ENCODE measurements around the gene CENPK. TPM values are rescaled to one million over a fixed set of nuclear protein-coding genes. Genes with fewer than 3 reads are reported as not detected.
A peak's percentile ranks its signal among the peaks of the same experiment; 100 is the strongest.

CENPK gene
- total and polyA plus RNA-seq, 9 of the 15 experiments (the other 6 are each of a cell fraction or from before 2014, with no cell fraction given) = 30.8 to 134 (median 69.0) TPM

DNA sequence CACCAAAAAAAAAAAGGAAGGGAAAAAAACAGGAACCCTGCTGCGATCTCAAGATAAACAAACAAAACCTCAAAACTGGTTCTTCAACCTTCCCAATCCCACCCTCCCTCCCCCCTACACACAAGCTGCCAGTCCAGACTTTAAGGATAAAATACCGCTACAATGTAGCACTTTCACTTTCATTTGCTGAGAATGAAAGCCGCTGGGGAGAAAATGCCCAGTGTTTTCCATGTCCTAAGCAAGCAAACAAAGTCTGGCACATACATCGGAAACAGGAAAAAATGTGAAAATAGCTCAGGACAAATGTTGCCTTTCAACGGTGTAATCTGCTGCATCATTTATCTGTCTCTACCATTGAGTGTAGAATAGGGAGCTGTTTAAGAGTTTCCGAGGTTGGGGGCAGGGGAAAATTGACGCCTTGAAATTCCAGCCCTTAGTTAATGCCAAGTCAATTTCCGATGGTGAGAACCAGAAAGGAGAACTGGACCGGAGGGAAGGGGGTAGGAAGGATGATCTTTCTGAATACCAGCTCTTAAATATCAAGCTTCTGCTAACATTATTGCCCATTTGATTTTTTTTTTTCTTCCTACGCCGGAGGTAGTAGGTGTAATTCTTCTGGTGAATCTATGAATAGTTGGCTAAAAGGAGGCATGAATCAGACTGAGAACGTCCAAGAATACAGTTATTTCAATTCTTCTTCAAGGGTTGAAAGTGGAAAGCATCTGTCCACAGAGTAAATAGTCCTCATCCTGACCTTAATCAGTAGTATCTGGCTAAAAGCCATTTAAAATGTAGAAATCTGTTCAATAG, 80.0 kb downstream of the CENPK start (continued):
- TF ChIP-seq, protein P1, sequence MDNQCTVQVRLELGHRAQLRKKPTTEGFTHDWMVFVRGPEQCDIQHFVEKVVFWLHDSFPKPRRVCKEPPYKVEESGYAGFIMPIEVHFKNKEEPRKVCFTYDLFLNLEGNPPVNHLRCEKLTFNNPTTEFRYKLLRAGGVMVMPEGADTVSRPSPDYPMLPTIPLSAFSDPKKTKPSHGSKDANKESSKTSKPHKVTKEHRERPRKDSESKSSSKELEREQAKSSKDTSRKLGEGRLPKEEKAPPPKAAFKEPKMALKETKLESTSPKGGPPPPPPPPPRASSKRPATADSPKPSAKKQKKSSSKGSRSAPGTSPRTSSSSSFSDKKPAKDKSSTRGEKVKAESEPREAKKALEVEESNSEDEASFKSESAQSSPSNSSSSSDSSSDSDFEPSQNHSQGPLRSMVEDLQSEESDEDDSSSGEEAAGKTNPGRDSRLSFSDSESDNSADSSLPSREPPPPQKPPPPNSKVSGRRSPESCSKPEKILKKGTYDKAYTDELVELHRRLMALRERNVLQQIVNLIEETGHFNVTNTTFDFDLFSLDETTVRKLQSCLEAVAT (IDR thresholded peaks at IDR 0.05) = peak in 1 of 2 experiments; percentile 72; a peak in 2 of 4 replicates
- TF ChIP-seq GATA2 (CRISPR knock-in tag; IDR thresholded peaks at IDR 0.05) (no peak), ZNF586 (CRISPR knock-in tag; conservative IDR thresholded peaks at IDR 0.05) (no peak), ZBTB1 (CRISPR knock-in tag; IDR thresholded peaks at IDR 0.05; ENCODE audit: borderline replicate concordance, low read depth) (no peak), BCOR (IDR thresholded peaks at IDR 0.05) (no peak), ZNF41 (CRISPR knock-in tag; conservative IDR thresholded peaks at IDR 0.05) (no peak), MBD2 (IDR thresholded peaks at IDR 0.05; ENCODE audit: borderline replicate concordance, low read depth) (no peak), YY1 (IDR thresholded peaks at IDR 0.05; ENCODE audit: borderline replicate concordance in 1 of 3, control insufficient read depth in 1 of 3, extremely low read depth in 1 of 3, insufficient read depth in 3 of 3, insufficient read length in 1 of 3, insufficient replicate concordance in 2 of 3, low read depth in 1 of 3, low read length in 2 of 3) (no peak), SETDB1 (IDR thresholded peaks at IDR 0.05; ENCODE audit: low read length) (no peak), TCF7L2 (IDR thresholded peaks at IDR 0.05; ENCODE audit: low read depth, low read length) (no peak), RCOR1 (IDR thresholded peaks at IDR 0.05; ENCODE audit: borderline replicate concordance in 1 of 2, low read depth in 2 of 2, low read length in 2 of 2) (0 out of 4 replicates have a peak, but pooled peaks of 1 of the 2 experiments have one; percentile 21), POLR2A (conservative IDR thresholded peaks at IDR 0.05) (no peak), EP400 (IDR thresholded peaks at IDR 0.05) (peak; percentile 29; the same call in 1 of the 2 replicates), CBFA2T2 (conservative IDR thresholded peaks at IDR 0.05) (no peak), CBX8 (IDR thresholded peaks at IDR 0.05; ENCODE audit: borderline replicate concordance, extremely low read depth, low read depth, low read length, poor library complexity, severe bottlenecking) (no peak), DPF2 (IDR thresholded peaks at IDR 0.05) (no peak)
- TF ChIP-seq, protein P2, sequence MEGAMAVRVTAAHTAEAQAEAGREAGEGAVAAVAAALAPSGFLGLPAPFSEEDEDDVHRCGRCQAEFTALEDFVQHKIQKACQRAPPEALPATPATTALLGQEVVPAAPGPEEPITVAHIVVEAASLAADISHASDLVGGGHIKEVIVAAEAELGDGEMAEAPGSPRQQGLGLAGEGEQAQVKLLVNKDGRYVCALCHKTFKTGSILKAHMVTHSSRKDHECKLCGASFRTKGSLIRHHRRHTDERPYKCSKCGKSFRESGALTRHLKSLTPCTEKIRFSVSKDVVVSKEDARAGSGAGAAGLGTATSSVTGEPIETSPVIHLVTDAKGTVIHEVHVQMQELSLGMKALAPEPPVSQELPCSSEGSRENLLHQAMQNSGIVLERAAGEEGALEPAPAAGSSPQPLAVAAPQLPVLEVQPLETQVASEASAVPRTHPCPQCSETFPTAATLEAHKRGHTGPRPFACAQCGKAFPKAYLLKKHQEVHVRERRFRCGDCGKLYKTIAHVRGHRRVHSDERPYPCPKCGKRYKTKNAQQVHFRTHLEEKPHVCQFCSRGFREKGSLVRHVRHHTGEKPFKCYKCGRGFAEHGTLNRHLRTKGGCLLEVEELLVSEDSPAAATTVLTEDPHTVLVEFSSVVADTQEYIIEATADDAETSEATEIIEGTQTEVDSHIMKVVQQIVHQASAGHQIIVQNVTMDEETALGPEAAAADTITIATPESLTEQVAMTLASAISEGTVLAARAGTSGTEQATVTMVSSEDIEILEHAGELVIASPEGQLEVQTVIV (CRISPR knock-in tag; IDR thresholded peaks at IDR 0.05; ENCODE audit: borderline replicate concordance) = no peak
- TF ChIP-seq, protein P3, sequence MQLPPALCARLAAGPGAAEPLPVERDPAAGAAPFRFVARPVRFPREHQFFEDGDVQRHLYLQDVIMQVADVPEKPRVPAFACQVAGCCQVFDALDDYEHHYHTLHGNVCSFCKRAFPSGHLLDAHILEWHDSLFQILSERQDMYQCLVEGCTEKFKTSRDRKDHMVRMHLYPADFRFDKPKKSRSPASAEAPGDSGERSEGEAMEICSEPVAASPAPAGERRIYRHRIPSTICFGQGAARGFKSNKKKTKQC (CRISPR knock-in tag; IDR thresholded peaks at IDR 0.05) = no peak
- TF ChIP-seq, protein P4, sequence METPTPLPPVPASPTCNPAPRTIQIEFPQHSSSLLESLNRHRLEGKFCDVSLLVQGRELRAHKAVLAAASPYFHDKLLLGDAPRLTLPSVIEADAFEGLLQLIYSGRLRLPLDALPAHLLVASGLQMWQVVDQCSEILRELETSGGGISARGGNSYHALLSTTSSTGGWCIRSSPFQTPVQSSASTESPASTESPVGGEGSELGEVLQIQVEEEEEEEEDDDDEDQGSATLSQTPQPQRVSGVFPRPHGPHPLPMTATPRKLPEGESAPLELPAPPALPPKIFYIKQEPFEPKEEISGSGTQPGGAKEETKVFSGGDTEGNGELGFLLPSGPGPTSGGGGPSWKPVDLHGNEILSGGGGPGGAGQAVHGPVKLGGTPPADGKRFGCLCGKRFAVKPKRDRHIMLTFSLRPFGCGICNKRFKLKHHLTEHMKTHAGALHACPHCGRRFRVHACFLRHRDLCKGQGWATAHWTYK (CRISPR knock-in tag; IDR thresholded peaks at IDR 0.05) = no peak
- TF ChIP-seq, protein P5, sequence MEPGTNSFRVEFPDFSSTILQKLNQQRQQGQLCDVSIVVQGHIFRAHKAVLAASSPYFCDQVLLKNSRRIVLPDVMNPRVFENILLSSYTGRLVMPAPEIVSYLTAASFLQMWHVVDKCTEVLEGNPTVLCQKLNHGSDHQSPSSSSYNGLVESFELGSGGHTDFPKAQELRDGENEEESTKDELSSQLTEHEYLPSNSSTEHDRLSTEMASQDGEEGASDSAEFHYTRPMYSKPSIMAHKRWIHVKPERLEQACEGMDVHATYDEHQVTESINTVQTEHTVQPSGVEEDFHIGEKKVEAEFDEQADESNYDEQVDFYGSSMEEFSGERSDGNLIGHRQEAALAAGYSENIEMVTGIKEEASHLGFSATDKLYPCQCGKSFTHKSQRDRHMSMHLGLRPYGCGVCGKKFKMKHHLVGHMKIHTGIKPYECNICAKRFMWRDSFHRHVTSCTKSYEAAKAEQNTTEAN (CRISPR knock-in tag; IDR thresholded peaks at IDR 0.05) = no peak

All from K562 (cell line).